Neutrophil (primary cell): ENCODE results near the gene ADAM15.

Experiments
- H3K27ac ChIP-seq: fragments of 200-600 bp; sonication (generic); 2 replicates; pipeline ENCODE4 v1.5.1; 2016; ENCODE audit warnings: mild to moderate bottlenecking, moderate library complexity
- H3K27me3 ChIP-seq: fragments of 200-600 bp; sonication (generic); 2 replicates; pipeline ENCODE4 v1.6.0; 2016; ENCODE audit warnings: mild to moderate bottlenecking
- H3K36me3 ChIP-seq: fragments of 200-600 bp; sonication (generic); 2 replicates; pipeline ENCODE4 v1.5.1; 2017
- H3K4me1 ChIP-seq, 2 experiments: fragments of 200-600 bp in 1 of 2; sonication (generic) in 1 of 2; 1 replicate in 1 of 2; 2 replicates in 1 of 2; pipeline versions ENCODE4 v1.5.1 to v1.6.1; 2013 to 2016; ENCODE audit warnings: low read depth in 1 of 2, low read length in 1 of 2, mild to moderate bottlenecking in 1 of 2, moderate library complexity in 1 of 2; ENCODE audit not compliant: control insufficient read depth in 1 of 2, insufficient read depth in 1 of 2
- H3K4me3 ChIP-seq, 2 experiments: fragments of 200-600 bp in 1 of 2; sonication (generic) in 1 of 2; 1 replicate in 1 of 2; 2 replicates in 1 of 2; pipeline ENCODE4 v1.5.1; 2013 to 2016; ENCODE audit warnings: low read depth in 1 of 2, low read length in 1 of 2, mild to moderate bottlenecking in 1 of 2, moderate library complexity in 1 of 2
- H3K9me3 ChIP-seq: fragments of 200-600 bp; sonication (generic); 2 replicates; pipeline ENCODE4 v1.5.1; 2016
- TF ChIP-seq, protein P1 (sequence below): fragments of 200-600 bp; sonication (generic); IDR thresholded peaks from 2 replicates; pipeline ENCODE4 v1.5.1; 2016; ENCODE audit warnings: antibody characterized with exemption

The ADAM15 gene

DNA sequence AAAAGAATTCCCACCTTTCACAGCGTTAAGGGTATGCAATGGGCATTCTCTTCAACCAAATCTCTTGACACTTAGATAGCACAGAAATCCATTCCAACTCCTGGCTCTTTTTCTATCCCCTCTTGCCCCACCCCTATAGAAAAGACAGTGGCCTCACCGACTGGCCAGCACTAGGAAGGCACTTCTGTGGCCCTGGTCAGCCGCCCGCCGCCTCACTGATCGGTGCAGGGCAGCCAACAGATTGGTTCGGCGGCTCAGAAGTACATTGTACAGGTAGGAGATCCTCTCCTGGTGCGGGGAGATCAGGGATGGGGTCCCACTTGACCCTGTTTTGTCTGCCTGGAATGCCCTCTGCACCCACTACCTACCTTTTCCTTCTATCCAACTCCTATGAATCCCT, 26.8 kb upstream of the ADAM15 start:
- TF ChIP-seq, protein P1, sequence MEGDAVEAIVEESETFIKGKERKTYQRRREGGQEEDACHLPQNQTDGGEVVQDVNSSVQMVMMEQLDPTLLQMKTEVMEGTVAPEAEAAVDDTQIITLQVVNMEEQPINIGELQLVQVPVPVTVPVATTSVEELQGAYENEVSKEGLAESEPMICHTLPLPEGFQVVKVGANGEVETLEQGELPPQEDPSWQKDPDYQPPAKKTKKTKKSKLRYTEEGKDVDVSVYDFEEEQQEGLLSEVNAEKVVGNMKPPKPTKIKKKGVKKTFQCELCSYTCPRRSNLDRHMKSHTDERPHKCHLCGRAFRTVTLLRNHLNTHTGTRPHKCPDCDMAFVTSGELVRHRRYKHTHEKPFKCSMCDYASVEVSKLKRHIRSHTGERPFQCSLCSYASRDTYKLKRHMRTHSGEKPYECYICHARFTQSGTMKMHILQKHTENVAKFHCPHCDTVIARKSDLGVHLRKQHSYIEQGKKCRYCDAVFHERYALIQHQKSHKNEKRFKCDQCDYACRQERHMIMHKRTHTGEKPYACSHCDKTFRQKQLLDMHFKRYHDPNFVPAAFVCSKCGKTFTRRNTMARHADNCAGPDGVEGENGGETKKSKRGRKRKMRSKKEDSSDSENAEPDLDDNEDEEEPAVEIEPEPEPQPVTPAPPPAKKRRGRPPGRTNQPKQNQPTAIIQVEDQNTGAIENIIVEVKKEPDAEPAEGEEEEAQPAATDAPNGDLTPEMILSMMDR: no peak
- Histone ChIP-seq H3K9me3 (no peaks in the 10 kb centered on the region), H3K4me1 (peaks cover 20 to 26% of the 10 kb centered on the region in 2 experiments), H3K4me3 (no peak overlapping the region), H3K27ac (no peak overlapping the region), H3K27me3 (no peaks in the 10 kb centered on the region), H3K36me3 (peaks cover 5% of the 10 kb centered on the region)

GRCh38 chr1:155026154-155026553, 25.0 kb upstream of the ADAM15 start:
- TF ChIP-seq, protein P1: no peak
- no peak overlapping the region for H3K27ac ChIP-seq
- H3K27me3 ChIP-seq: no peaks in the 10 kb centered on the region
- no peaks in the 10 kb centered on the region for H3K9me3 ChIP-seq
- H3K4me3 ChIP-seq: no peak overlapping the region
- H3K36me3 ChIP-seq: no peaks in the 10 kb centered on the region
- peaks cover 21 to 26% of the 10 kb centered on the region in 2 experiments for H3K4me1 ChIP-seq

DNA sequence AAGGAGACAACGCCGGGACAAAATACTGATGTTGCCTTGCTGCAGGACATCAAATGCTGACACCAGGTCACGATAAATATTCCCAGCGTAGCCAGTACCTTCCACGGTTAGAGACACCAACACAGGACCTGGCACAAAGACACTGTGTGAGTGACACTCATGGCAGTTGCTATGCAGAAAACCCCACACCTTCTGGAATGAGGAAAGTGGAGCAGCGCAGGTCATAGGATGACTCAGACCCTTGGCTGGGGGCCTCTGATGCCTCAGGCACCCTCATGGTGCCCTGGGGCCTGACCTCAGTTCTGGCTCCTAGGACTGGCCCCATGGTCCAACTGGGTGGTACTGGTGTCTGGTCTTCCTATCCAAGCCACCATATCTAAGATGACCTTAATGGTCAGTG, 24.5 kb upstream of the ADAM15 start:
- TF ChIP-seq, protein P1: no peak
- no peaks in the 10 kb centered on the region for H3K36me3 ChIP-seq
- H3K4me1 ChIP-seq: peaks cover 21 to 26% of the 10 kb centered on the region in 2 experiments
- H3K9me3 ChIP-seq: no peaks in the 10 kb centered on the region
- no peaks in the 10 kb centered on the region for H3K27me3 ChIP-seq
- no peak overlapping the region for H3K27ac ChIP-seq
- no peak overlapping the region for H3K4me3 ChIP-seq

DNA sequence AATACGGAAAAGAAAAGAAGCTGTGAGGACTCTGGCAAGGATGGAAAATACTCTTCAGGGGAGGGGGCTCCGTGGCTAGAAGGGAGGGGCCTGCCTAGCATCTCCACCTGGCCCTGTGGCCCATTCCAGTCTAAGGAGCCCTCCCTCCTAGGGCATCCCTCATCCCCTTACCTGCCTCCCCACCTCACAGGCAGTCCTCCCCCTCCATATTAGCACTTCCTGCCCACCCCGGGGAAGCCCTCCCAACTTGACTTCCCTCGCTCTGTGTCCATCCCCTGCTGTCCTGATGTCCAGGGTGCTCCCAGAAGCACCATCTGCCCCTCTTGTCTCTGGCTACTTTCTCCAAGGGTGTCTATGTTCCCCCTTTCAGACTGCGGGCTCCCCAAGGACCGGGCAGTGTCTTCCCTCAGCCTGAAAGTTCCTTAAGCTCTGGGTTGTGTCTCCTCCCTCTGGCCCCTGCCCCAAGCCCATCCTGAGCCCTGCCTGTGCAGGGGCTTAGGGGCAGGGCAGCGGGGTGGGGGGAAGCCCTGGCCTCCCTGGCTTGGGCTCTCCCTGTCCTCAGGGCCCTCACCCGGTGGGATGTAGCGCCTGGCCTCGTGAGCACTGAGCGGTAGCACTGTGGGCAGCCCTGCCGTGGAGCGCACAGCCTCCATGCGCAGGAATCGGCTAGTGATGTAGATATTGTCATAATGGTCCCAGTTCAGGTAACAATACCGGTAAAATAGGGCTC, 21.4 kb upstream of the ADAM15 start:
- no peaks in the 10 kb centered on the region for H3K9me3 ChIP-seq

DNA sequence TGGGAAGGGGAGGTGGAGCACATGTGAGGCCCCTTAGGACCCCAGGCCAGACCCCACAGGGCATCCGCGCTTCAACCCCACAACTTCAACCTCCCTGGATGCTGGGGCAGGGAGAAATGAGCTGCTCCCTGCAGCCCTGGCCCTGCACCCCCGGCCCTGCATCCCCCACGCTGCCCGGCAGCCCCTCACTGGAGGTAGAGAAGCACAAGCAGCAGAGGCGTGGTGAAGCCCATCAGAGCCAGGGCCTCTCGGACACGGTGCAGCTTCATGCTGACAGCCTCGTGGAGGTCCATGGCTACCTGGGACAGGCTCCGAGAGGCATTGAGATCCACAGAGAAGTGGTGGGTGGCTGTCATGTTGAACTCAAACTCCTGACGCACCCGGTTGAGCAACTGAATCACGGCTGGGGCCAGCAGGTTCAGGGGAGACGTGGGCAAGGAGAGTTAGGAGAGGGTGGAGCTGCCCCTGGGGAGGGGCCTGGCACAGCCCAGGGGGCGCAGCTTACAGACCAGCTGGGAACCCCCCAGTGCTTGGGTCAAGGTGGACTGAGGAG, 20.8 kb upstream of the ADAM15 start:
- Histone ChIP-seq H3K36me3 (no peaks in the 10 kb centered on the region), H3K4me1 (peaks cover 10 to 15% of the 10 kb centered on the region in 2 experiments), H3K4me3 (no peak overlapping the region), H3K27ac (no peak overlapping the region), H3K27me3 (no peaks in the 10 kb centered on the region), H3K9me3 (no peaks in the 10 kb centered on the region)
- TF ChIP-seq, protein P1: no peak

More for the DNA sequence above, 21.4 kb upstream of the ADAM15 start:
- H3K27ac ChIP-seq: no peak overlapping the region
- peaks cover 14 to 18% of the 10 kb centered on the region in 2 experiments for H3K4me1 ChIP-seq
- TF ChIP-seq, protein P1: no peak
- H3K4me3 ChIP-seq: no peak overlapping the region
- H3K36me3 ChIP-seq: no peaks in the 10 kb centered on the region
- no peaks in the 10 kb centered on the region for H3K27me3 ChIP-seq
